HG02938 (cell line): ENCODE data around the gene MATK.

Source experiments
- ATAC-seq: cut with Tn5 transposase; IDR thresholded peaks from one replicate; pipeline ENCODE4 v1.9.1; 2021; ENCODE audit warnings: mild to moderate bottlenecking, moderate library complexity; ENCODE audit not compliant: unreplicated experiment

Gene MATK

GRCh38 chr19:3790209-3790734 is 4.1 kb upstream of the MATK start:
- ATAC-seq = no peak

GRCh38 chr19:3788996-3789778 is 3.0 kb upstream of the MATK start:
- ATAC-seq = no peak

- ATAC-seq = no peak
Measured at GRCh38 chr19:3785451-3785937, 687 bp downstream of the MATK start.

GRCh38 chr19:3784607-3785450 is 1.4 kb downstream of the MATK start:
- no peak for ATAC-seq

GRCh38 chr19:3783660-3784584 is 2.3 kb downstream of the MATK start:
- no peak for ATAC-seq

GRCh38 chr19:3782903-3783302 is 3.3 kb downstream of the MATK start:
- no peak for ATAC-seq

GRCh38 chr19:3782330-3782729 is 3.9 kb downstream of the MATK start:
- ATAC-seq = no peak

- ATAC-seq = no peak
Measured at GRCh38 chr19:3781603-3782002, 4.6 kb downstream of the MATK start.

GRCh38 chr19:3780786-3781304 is 5.3 kb downstream of the MATK start:
- ATAC-seq = no peak

GRCh38 chr19:3778899-3779723 is 7.1 kb downstream of the MATK start:
- ATAC-seq = no peak

- ATAC-seq = no peak
Measured at GRCh38 chr19:3778104-3778867, 7.9 kb downstream of the MATK start.

- no peak for ATAC-seq
Measured at GRCh38 chr19:3776479-3777040, 9.6 kb downstream of the MATK start.

GRCh38 chr19:3775831-3776230 is 10.3 kb downstream of the MATK start:
- ATAC-seq = no peak

- no peak for ATAC-seq
Measured at GRCh38 chr19:3775374-3775711, 10.8 kb downstream of the MATK start.

- ATAC-seq = no peak
Measured at GRCh38 chr19:3774621-3775373, 11.4 kb downstream of the MATK start.

- no peak for ATAC-seq
Measured at GRCh38 chr19:3773814-3774515, 12.2 kb downstream of the MATK start.

GRCh38 chr19:3771906-3772455 is 14.2 kb downstream of the MATK start, which contains the start of gene RAX2:
Gene RAX2 (minus strand): TSS chr19:3772228. CDS start chr19:3771742, 486 bp downstream.
- ATAC-seq = no peak
